HL-60/S4 treated with phorbol 12-myristate 13-acetate at 8.2 ng/mL for 4 days and 3 days (cell line): Measurements from ENCODE around the gene BCAT1.
"Not testable (repeated sequence)": the region's sequence is repeated elsewhere in the genome, so short reads cannot be mapped to it uniquely, and the experiment has no call there.

Experiments
- in situ Hi-C: fragments of 300-500 bp; cut with MboI; formaldehyde crosslinking; loops from 2 replicates; pipeline ENCODE4 v1.15.0; 2022; ENCODE audit warnings: low sequenced_read_pairs

The BCAT1 gene

DNA sequence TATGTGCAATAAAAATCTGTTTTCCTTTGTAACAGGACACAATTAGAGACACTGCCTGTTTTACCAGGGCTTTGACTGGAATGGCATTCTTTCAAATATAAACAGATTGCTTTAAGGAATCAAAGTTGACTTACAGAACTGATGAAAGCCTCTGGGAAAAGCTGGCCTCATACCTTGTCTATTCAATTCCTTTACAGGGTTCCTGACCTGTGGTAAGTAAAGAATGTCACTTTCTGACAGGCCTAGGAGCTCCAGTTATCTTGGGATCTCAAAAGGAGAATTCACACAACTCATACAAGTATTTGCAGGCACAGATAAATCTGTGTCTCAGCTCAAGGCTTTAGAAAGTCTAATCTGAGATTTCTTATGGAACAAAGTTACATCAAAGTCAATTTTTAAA lies 88.4 kb downstream of the BCAT1 start:
- in situ Hi-C loops, result no loop called here

DNA sequence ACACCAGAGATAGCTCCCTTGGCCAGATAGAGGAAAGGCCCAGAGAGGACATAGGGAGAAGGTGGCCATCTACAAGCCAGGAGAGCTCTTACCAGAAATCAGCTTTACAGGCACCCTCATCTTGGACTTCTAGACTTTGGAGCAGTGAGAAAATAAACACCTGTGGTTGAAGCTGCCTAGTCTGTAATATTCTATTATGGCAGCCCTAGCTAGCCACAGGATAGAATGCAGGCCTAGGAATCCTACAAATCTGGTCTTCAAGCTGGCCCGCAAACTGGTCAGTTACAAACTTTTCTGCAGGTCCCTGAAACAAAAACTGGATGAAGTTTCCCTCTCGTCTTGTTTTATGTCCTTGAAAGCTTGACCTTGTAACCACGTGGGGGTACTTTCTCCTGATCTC lies 92.4 kb downstream of the BCAT1 start:
- in situ Hi-C loops, result no loop called here

GRCh38 chr12:24854908-24855307 lies 94.0 kb downstream of the BCAT1 start:
- in situ Hi-C loops, result no loop called here

DNA sequence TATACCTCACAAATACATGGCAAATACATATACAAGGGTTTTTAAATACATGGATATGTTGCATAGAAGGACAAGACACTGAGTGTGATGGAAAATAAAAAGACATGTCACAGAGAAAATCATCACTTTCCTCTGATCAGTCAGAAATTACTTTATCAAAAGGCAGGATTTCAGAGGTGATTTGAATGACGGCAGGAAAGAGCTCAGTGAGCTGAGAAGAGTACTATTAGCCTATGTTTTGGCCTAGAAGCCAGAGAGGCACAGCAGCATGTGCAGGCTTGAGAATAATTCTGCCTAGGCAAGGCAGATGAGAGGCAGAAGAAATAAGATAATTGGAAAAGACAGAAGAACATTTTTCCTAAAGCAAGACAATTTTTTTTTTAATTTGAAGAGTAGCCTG lies 94.9 kb downstream of the BCAT1 start:
- in situ Hi-C loops, result no loop called here

DNA sequence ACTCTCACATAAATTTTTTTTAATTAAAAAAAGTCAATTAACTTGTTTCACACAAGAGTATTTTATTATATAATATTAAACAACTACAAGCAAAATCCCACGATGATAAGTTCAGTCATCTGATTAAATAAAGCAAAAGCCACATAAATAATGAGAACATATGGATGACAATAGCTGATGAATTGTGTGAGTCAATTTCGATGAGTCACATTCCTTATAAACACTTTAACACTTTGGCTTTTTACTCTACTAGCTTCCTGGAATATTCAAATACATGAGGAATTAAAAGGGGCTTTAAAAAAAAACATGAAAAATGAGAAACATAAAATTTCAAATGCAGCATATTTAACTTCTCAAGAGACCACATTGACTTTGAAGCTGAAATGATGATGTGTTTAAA lies 95.3 kb downstream of the BCAT1 start:
- in situ Hi-C loops, result no loop called here

DNA sequence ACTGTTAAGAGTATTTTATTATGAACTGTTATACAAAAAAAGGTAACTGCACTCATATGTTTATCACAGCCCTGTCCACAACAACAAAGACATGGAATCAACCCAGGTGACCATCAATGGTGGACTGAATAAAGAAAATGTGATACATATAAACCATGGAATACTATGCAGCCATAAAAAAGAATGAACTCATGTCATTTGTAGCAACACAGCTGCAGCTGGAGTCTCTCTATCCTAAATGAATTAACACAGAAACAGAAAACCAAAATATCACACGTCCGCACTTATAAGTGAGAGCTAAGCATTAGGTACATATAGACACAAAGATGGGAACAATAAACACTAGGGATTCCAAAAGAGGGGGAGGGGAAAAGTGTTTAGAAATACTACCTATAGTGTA lies 95.8 kb downstream of the BCAT1 start:
- in situ Hi-C loops, result no loop called here

GRCh38 chr12:24852420-24852819 lies 96.5 kb downstream of the BCAT1 start:
- in situ Hi-C loops, result no loop called here

DNA sequence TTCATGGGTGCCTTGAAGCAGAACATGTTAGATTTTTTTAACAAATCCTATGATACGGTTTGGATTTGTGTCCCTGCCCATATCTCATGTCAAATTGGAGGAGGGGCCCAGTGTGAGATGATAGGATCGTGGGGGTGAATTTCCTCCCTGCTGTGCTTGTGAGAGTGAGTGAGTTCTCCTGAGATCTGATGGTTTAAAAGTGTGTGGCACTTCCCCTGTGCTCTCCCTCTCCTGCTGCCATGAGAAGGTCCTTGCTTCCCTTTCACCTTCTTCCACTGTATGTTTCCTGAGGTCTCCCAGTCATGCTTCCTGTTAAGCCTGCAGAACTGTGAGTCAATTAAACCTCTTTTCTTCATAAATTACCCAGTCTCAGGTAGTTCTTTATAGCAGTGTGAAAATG lies 97.0 kb downstream of the BCAT1 start:
- in situ Hi-C loops, result not testable (repeated sequence)

DNA sequence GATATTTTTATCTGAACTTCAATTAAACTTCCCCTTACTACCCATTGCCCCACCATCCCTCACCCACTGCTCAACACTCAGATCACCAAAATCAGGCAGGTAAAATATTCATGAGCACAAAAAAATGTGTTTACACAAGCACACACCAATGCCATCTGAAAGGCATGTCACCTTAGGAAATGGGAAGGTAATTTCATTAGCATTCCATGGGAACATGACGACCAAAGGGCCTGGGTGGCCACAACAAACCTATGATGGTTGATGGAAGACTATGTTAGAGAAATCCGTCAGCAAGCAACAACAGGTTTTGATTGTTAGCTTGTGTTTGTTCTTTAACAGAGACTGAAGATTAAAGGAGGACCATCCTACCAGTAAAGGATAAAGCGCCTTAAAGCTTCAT lies 97.6 kb downstream of the BCAT1 start:
- in situ Hi-C loops, result no loop called here

DNA sequence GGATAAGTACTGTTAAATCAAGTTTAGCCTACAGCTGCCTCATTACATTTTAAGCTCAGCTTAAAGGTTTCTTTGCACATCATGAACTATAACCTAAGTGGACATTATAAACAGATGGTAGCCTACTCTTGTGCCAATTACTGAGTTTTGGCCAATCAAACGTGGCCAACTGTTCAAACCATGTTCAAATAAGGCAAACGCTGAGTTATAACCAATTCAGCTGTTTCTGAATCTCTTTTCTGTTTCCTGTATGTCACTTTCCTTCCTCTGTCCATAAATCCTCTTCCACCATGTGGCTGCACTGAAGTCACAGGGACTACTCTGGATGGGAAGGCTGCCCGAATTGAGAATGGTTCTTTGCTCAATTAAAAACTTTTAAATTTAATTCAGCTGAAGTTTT lies 98.4 kb downstream of the BCAT1 start:
- in situ Hi-C loops, result no loop called here

DNA sequence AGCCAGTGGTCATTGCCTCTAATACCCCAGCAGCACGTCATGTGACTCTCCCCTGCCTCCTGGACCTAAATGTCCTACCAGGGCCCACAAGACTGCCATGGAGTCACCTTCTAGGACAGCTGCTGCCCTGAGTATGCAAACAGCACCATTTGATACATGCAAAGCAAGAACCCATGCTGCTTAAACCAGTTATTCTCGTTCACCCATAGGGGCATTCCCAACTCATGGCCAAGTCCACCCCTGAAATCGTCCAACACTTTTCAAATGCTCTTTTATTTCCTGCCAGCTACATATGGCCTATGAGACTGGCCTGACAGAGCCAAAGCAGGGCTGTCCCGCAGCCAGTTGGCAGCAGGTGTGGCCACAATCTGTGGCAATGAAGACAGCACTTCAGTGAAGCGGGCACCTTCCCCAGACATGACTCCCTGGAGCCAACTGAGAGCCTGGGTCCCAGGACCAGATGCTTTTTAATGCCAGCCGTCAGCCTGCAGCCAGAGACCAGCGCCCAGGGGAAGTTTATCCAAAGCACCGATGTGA lies 99.9 kb downstream of the BCAT1 start:
- in situ Hi-C loops, result no loop called here

- in situ Hi-C loops, result no loop called here
Measured at GRCh38 chr12:24846689-24847088, 102.2 kb downstream of the BCAT1 start.

DNA sequence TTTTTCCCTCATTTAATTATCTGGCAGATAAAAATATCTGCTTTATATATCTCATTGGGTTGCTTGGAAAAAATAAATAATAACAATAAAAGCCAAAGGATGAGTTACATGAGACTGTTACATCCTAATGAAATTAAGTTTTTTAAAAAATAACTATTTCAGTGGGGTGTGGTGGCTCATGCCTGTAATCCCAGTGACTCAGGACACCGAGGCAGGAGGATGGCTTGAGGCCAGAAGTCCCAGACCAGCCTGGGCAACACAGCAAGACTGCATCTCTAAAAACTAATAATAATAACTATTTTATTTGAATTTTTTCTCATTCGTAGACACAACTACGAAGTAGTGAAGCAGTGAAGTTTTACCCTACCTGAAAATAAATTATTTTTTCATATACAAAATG lies 103.3 kb downstream of the BCAT1 start:
- in situ Hi-C loops, result no loop called here

GRCh38 chr12:24840046-24840800 lies 108.7 kb downstream of the BCAT1 start:
- in situ Hi-C loops, result no loop called here

DNA sequence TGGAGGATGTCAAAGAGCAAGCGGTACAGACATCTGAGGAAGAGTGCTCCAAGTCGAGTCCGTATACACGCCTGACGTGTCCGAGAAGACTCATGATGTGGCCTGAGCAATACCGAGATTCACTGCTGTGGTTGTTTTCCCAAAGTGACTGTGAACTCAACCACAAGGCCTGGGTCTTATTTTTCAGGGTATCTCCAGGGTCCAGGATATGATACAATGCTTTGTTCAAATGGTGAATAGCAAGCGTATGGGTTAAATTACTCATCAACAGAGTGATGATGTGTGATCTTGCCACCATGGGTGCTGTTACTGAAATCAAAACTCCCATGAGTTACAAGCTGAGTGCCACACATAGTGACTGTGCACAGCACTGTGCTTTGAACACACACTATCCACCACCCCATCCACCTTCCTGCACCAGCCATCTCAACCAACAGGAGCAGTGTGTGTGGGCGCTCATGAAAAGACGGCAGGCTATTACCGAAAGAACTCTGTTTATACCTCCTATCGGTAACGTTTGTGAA lies 109.6 kb downstream of the BCAT1 start:
- in situ Hi-C loops, result no loop called here

- in situ Hi-C loops, result no loop called here
Measured at GRCh38 chr12:24838531-24838950, 110.4 kb downstream of the BCAT1 start.

DNA sequence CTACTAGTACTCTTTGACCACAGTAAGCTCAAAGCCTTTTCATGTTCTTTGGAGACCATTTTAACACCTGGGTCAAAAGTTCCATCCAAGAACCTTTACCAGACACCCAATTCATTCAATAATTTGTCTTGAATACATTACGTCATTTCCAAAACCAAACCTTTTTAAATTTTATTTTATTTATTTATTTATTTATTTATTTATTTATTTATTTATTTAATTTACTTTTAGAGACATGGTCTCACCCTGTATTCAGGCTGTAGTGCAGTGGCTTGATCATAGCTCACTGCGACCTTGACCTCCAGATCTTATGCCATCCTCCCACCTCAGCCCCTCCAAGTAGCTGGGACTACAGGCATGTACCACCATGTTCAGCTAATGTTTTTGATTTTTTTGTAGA lies 113.5 kb downstream of the BCAT1 start:
- in situ Hi-C loops, result no loop called here

- in situ Hi-C loops, result no loop called here
Measured at GRCh38 chr12:24833513-24833912, 115.4 kb downstream of the BCAT1 start.

DNA sequence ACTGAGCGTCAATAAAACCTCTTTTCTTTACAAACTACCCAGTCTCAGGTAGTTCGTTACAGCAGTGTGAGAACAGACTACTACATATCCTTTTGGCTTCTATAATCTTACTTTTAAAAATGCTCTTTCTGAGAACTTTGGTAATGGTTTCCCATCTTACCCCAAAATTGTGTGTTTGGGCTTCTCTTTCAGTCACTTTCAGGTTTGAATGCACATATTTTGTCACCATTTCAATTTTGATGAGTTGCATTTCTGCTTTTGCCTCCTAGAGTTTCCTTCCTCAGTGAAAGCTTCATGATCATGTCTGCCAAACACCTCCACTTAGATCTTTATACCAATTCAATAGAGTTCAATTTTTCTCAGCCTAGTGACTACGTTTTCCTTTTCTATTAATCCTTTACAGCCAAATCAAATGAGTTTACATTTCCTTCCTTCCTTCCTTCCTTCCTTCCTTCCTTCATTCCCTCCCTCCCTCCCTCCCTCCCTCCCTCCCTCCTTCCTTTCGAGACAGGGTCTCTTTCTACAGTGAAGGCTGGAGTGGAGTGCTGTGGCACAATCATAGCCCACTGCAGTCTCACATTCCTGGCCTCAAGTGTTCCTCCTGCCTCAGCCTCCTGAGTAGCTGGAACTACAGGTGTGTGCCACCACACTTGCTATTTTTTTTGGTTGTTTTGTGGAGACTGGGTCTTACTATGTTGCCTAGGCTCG lies 124.9 kb downstream of the BCAT1 start:
- in situ Hi-C loops, result no loop called here

- in situ Hi-C loops, result no loop called here
Measured at GRCh38 chr12:24822121-24822899, 126.6 kb downstream of the BCAT1 start.

DNA sequence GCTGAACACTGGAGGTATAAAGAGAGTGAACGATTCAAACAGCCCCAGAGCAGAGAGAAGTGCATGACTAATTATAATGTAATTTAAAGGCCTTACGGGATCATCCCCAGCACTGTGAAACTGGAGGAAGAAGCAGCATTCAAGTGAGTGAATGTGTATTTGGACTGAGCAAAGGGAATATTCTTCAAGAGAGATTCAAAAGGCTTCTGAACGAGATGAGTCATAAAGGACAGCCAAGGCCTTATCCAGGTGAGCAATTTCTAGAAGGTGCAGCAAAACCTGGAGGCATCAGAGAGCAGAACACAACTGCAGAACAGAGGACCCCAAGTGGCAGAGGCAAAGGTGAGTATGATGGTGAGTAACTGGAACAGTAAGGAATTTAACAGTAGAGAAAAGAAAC lies 127.2 kb downstream of the BCAT1 start:
- in situ Hi-C loops, result no loop called here
